HG03135 (cell line): ENCODE data around the gene AMBRA1.

ENCODE experiments used
- ATAC-seq: cut with Tn5 transposase; IDR thresholded peaks from one replicate; pipeline ENCODE4 v1.9.1; 2021; ENCODE audit warnings: mild to moderate bottlenecking, moderate library complexity; ENCODE audit not compliant: unreplicated experiment

Gene AMBRA1

DNA sequence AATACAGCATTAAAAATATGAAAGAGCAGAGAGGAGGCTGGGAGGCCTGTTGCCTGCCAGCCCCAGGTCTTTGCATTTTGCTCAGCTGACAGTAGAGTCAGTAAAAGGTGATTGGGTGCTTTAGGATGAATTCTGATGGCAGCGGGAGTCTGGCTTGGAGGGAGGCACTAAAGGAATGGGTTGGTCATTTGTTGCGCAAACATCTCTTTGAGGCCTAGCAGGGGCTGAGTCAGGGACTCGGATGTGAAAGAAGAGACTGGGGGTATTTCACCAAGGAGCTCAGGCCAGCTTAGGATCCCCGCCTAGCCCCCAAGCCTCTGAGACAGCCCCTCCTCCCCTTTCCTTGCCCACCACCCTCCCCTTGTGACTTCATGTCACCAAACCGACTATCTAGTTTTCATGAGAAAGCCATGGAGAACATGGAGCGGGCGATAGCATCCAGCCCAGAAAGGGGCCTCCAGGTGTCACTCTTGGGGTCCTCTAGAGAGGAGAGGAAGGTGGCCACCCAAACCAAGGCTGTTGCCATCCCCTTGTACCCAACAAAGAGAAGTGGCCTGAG is 236.8 kb downstream of the AMBRA1 start:
- no peak for ATAC-seq

DNA sequence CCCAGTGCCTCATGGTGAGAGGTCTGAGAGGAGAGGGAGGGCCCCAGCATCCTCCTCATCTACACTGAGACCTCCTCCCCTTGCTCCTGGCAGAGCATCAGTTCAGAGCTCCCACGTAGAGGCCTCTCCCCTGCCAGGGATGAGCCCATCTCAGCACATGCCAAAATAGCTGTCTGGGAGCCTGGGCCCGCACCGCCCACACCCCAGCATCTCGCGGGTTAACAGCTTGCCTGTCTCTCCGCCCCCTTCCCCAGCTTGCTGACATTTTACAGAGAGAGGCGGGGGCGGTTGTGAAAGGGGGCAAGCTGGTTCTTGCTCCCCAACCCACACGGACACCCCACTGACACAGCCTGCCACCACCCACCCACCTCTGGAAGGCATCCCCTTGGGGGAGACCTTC is 240.1 kb downstream of the AMBRA1 start:
- no peak for ATAC-seq

DNA sequence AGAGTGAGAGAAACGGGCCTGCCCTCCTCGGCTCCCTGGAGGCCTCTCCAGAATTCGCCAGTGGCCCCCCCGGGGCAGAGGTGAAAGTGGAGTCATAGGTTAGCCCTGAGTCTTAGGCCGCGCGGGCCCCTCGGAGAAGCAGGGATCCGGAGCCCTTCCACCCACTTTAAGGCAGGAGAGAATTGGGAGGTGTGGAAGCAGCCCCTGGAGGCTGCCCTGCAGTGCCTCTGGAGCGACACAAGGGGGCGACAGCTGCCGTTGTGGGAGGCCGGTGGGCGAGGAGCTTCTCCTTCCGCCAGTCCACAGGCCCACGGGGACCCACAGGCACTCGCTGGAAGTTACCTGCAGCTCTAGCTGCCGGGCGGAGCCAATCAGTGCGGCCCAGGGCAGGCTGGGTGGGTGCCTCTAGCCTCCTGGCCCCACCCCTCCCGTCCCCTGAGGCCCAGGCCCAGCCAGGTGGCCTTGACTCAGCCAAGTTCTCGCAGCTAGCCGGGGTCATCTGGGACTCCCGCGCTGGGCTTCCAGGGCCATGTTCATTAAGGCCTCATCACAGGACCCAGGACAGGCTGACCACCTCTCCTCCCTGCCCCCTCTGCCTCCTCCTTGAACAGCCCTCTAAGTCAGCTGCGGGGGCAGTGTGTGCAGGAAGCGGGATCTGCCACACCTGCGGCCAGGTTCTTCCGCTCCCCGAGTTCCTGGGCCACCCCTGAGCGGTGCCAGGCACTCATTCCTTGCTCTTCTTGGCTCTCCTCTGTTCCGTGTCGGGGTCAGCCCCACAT is 241.6 kb downstream of the AMBRA1 start:
- ATAC-seq, result no peak

GRCh38 chr11:46351606-46352005 is 242.2 kb downstream of the AMBRA1 start:
- no peak for ATAC-seq

DNA sequence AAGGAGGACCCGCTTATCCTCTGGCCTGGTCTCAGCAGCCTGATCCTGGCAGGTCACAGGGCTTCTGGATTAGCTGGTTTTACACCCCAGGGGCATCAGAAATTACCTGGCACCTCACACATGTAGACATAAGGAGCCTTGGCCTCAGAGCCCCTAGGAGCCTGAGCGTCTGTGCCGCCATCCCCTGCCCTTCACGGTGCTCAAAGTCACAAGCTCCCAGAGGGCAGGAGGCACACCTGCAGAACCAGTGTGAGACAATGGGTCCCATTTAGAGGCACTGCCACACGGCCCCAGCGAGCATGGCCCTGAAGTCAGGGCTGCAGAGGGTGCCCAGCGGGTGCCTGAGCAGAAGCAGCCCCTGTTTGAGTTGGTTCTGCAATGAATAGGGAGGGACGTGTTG is 242.7 kb downstream of the AMBRA1 start:
- no peak for ATAC-seq

DNA sequence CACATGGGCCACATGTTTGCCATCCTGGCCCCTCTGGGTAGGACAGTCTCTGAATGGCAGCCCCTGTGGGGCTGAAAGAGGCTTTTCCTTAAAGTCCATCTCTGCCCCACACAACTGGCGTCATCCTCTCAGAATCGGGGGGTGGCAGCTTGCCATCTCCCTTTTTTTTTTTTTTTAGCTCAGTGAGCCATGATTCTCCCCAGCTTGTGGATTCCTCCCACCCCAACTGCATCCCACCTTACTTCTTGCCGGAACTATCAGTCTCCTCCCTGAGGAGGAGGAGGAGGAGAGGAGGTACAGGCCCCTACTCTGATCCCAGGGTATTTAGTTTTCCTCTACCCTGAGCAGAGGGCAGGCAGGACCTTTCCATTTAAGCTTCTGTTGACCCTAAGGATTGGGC is 243.1 kb downstream of the AMBRA1 start:
- no peak for ATAC-seq

DNA sequence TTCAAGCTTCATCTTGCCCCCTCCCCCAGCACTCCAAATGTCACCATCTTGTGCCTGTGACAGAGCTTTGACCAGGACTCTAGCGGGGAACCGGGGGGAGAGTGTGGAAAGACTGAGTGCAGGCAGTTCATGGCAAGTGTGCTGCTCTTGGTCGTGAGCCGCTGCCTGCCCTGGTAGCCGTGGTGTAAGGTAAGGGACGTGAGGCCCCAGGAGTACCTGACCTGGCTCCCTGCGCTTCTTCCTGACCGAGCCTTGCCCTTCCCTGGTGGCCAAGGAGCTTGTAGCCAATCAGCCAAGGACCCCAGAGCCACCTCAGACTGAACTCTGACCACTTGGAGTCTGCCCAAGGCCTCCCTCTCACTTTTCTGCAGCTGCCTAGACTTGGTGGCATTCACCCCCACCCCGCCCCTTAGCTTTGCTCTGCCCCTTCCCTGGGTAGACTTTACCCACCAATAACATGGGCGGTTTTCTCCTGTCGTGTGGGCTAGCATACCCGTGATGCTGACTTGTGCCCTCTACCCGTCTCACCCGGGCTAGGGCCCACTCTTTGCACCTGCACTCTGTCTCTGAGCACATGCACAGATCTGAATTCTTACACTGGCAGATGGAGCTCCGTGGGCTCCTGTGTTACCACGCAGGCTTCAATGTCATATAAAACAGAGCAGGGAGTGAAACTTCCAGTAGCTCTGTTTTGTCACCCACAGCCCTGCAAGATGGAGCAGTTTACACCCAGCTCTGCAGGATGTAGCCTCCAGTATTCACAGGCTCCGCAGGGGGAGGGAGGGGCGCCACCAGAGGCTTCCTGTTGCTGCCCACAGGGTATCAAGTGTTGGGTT is 245.0 kb downstream of the AMBRA1 start:
- ATAC-seq, result no peak

GRCh38 chr11:46347637-46348311 is 246.0 kb downstream of the AMBRA1 start:
- ATAC-seq, result no peak

DNA sequence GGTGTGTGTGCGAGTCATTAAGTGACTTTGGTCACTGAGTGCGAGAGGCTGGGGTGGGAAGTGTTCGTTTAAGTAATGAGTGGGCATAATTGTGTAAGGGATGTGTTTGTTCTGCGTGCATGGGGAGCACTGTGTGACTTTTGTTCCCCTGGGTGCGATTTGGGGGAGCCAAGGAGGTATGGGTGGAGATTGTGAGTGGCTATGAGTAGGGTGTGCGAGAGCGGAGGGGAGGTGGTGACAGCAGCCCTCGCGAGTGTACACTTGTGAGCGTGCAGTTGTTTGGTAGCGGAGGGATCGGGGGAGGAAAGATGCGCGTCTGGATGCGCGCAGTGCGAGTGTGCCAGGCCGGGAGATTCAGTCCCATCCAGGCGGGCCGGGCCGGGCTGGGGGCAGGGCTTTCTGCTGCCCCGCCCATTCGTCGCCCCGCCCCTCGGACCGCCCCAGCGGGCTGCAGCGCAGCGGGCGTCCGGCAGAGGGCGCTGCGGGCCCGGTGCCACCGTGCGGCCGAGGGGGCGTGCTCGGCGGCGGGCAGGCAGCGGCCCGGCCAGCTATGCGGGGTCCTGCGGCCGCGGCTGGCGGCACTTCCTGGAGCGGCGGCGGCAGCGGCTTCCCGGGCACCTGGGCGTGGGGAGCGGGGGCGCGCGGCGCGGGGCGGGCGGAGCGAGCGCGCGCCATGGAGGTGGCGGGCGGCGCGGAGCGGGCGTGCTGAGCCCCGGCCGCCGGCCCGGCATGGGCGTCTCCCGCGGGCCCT is 246.8 kb downstream of the AMBRA1 start, which contains the start of gene DGKZ:
Gene DGKZ, plus strand, starts transcription at position 578 of the 751 bp plus-strand sequence. CDS start 197 bp downstream, outside the sequence.
- peak; percentile 57 for ATAC-seq
